NOMO-1 treated with DMSO at 0.1 percent for 48 hours (cell line): Measurements from ENCODE around the gene C5orf58.

Experiments
- DNase-seq: peaks from one replicate; lab custom pipeline; 2025; ENCODE audit not compliant: unreplicated experiment; lab: John Stamatoyannopoulos, UW

C5orf58 gene, protein sequence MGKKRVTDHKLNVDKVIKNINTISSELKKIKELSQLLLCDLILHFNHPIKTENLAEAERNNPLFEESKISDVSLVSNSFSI

DNA sequence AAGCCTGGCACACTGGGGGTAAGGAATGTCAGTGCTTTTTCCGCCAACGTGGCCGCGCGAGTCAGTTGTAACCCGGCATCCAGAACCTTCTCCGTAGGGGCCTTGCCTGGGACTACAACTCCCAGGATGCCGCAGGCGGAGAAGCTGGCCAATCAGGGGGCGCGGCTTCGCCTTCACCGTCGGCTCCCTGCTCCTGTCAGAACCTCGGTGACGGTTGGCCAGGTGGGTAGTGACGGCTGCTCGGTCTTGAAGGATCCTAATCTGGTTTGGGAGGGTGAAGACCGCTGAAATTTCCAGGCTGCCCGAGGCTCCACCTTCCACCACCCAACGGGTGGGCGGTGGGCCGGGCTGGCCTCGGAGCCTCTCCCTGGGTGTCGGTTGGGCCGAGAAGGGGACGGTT, at the start of gene C5orf58:
Gene C5orf58 (plus strand): TSS at position 200 of the 400 bp plus-strand sequence. CDS start 1,992 bp downstream, outside the sequence.
- no peak for DNase-seq

DNA sequence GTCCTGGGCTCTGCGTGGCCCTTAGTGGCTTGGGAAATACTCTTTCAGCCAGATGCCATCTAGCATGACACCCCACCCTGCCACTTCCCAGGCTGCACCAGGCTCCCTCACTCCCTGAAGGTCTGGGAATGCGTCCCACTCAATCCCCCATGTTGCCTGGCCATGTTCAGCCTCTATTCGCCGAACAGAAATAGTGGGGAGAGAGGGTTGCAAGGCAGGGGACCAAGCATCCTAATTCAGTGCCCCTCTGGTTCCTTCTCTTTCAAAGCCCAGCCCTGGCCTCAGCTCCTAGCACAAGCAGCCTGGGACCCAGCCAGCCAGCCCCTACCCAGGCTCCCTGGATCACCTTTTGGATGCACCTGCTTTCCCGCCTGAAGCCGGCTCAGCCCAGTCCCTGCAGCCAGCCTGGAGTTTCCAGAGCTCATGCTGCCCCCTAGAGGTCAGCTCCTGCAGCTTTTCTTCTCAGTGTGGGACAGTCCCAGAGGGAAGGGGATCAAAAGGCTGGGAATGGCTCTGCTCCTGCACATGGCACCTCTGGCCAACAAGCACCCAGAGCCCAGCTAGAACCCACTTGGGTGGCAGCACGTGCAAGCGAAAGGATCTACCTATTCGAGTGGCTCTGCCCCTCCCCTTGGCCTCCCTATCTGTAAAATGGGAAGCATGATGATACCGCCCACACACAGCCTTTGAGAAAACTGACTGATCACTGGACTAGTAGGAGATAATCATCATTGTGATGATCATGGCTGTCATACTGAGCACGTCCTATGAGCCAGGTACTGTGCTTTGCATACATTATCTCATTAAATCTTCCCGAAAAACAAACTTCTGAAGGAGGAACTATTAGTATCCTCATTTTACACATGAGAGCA, 48.7 kb upstream of the C5orf58 start:
- peak; percentile 17 for DNase-seq

DNA sequence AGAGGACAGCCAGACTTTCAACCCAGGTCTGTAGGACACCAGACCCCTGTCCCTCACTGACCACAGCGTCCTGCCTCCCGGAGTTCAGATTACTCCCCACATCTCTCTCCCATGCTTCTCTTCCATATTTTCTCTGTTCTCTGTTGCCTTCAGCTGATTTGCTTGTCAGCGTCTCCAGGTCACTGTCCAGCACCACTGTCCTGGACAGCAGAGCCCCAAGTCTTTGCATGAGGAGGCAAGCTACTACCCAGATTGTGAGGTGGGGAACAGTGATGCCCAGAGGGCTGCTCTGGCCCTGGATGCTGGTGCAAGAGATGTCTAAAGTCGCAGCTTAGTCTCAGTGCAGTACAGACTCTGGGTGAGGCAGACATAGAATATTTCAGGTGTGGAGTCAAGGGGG, 48.0 kb upstream of the C5orf58 start:
- DNase-seq: no peak

DNA sequence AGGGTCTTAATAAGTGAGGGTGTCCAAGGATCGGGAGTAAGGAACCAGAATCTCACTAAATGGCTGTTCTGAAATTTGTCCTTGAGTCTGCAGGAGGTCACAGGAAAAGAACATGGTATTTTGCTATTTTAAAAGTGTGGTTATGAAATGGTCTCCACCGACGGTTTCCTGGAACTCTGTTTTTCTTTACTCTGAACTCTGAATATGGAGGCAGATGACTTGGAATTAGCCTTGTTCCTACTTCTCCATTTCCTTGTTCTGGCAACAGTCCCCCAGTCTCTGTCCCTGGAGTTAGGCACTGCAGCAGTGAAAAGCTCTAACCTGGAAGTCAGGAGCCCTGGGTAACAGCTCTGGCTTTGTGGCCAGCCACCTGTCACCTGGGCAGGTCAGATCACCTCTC, 46.6 kb upstream of the C5orf58 start:
- DNase-seq: no peak

DNA sequence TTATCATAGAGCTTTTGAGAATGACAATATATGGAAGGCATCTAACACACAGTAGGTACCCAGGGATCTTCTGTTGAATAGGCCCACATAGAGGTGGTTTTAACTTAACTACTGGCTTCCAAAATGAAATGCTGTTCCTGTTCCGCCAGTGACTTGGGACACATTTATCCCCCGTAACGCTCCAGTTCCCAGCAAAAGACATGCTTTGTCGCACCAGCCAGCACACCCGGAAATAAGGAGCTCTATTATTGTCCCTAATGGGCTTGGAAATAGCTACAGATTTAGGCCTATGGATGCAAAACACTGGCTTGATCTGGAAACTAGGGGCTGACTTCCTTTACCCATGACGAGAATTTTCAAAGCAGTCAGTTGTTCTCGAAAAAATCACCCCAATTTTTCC, 45.9 kb upstream of the C5orf58 start:
- DNase-seq: no peak

DNA sequence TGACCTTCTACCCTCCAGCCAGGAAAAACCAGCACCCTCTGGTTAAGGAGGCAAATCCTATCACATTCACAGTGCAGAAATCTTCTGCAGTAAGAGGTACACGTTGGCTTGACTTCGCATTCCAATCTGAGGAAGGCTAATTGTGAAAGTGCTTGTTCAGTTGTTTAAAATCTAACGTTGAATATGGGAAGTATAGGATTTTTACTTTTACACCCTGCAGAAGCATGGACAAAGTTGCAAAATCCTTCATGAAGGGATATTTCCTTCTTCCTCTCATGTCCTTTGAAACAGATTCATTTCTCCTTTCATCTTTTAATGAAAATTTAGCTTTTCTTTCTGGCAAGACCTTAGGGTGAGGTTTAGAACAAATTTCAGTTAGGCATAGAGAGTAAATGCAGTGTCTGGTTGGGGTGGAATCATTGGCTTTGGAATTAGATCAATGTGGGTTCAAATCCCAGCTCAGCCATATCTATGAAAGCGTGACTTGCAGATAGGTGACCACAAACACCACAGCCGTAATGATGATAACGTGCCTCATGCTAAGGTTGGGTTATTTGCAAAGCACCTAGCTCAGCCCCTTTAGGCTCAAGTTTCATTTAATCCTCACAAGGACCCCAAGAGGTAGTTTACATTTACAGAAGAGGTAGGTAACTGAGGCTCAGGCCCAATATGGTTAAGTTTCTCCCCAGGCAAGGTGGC, 42.2 kb upstream of the C5orf58 start:
- DNase-seq: peak; percentile 57

DNA sequence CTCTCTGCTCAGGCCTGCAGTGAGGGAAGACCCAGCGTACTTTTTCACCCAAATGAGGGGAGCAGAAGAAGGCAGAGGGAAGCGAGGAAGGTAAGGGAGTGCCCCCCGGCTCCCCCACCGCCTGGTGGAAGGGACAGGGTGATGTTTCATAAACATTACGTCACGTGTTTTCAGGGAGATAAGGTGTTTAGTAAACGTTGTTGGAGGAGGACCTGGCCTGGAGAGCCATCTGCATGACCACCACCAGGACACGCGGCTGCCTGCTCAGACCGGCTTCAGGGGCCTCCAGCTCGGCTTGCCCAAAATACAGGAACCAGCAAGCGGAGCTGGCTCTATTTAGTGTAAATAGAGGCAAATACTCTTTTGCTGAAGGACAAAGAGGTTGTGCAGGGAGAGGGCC, 40.0 kb upstream of the C5orf58 start:
- DNase-seq: no peak

DNA sequence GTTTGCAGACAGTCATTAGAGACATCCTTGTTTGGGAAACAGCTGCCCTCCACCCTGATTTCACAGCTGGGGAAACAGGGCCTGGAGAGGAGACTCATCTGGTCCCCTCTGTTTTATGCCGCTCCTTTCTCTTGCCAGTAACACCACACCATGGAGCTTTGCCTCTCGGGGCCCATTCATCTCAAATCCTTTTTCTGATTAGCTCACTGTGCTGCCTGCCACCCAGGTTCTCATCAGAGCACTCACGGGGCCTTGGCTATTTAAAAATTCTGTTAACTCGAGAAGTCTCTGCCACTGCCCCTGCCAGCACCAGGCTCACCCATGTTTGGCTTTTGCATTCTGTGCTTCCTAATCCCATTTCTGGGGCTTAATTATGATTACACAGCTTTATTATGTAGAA, 36.8 kb upstream of the C5orf58 start:
- no peak for DNase-seq

DNA sequence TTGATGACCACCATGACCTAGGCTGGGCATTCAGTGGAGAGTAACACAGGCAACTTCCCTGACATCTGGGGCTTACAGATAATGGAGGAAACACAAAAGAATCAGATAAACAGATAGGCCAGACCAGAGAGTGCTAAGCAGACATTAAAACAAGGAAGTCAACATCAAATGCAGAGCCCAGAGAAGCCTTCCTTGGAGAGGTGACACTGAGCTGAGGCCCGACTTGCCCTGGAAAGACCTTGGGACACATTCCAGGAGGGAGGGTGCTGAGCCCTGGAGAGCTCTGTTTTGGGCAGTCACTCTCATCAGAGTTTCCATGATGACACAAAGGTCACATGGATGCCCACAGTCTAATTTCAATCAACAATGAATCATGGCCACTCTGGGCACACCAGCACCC, 31.9 kb upstream of the C5orf58 start:
- no peak for DNase-seq

DNA sequence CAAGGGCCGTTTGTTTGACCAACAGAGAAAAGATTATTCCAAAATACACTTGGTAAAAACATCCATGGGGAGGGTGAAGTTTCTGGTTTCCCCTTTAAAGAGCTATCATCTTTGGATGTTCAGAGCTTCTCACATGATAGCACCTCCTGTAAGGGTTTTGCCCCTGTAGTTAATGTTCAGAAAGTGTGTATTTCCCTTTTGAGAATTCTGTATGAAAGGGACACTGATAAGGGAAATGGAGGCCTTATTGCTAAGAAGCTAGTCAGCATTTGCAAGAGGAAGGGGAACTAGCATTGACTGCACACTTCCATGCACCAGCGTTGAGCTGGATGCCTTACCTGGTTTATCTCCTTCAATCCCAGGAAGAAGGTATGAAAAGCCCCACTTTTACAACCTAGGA, 31.5 kb upstream of the C5orf58 start:
- DNase-seq: no peak

DNA sequence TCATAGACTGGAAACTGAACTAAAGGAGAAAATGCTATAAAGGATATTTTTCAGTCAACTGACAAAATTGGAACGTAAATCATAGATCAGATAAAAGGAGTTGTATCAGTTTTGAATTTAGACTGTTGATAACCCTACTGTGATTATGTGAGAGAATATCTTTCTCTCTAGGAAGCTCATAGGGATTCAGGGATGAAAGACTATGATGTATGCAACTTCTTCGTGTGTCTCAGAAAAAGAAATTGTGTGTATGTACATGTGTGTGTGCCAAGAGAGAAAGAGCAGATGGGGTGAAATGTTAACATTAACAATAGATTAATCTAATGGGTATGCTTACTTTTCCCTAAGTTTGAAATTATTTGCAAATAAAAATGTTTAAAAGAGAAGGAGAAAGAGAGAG, 30.7 kb upstream of the C5orf58 start:
- no peak for DNase-seq

DNA sequence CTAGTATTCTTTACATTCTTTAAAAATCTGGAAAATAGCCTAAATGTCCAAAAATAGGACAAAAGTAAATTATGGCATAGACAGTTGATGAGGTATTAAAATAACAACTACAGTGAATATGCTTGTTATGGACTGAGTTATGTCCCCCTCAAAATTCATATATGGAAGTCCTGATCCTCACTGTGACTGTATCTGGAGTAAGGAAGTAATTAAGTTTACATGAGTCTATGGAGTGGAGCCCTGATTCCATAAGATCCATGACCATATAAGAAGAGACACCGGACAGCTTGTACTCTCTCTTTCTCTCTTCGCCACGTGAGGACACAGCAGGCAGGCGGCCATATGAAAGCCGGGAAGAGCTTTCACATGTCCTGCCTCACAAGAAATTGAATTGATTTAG, 28.6 kb upstream of the C5orf58 start:
- no peak for DNase-seq

DNA sequence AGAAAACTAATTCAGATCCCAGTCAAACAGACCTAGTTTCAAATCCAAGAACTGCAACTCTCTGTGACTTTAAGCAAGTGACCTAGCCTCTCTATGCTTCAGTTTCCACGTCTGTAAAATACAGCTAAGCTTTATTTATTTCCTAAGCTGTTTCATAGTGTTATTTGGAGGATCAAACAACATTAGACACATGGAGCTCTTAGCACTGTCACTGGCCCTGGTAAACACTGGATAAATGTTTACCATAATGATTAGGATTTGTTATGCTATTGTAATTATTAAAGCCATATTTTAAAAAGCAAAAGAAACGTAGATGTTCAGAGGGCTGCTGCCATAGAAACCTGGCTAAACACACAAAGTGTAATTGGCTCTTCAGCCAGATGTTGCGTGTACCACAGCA, 26.6 kb upstream of the C5orf58 start:
- no peak for DNase-seq

DNA sequence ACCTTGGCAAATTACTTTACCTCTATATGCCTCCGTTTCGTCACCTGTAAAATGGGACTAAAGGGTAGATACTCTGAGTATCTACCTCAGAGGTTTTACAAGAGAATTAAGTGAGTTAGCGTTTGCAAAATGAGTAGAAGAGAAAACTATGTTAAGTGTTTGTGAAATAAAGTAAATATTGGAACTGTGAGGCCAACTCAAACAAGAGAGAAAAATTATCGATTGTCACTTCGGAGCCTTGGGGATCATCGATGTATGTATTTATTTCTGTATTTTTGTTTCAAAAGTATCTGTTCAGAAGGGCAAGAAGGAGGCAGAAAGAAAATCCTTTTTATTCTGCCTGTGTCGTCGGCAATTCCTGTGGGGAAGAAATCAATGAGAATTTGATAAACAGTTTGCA, 25.8 kb upstream of the C5orf58 start:
- no peak for DNase-seq

DNA sequence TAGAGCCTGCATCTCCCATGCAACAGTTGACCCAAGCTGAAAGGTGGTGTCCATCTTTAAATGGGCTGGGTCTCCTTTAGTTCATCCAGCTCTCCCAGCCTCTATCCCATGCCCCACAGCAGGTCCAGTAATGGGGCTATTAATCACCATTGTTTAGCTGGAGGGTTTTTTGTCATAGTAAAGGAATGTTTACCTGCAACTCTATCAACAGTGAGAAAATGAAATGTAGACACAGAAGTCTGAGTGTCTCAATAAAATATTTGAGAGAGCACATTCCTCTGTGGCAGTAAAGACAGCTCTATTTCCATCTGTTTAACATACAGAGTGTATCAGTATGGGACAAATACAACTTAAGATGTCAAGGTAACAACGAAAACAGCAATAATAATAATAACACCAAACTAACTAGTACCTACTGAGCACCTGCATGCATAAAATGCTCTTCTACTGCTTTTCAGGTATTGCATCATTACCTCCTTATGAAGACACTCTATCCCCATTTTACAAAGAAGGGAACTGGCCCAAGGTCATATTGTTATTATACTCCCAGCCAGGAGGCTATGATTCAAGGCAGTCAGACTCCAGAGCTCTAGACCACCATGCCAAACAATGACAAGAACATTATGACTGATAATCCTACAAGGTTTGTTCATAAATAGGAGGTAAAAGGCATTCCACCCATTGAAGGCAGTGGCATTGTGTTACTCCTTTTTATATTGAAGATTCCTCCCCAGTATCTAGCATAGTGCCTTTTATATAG, 21.0 kb upstream of the C5orf58 start:
- no peak for DNase-seq

DNA sequence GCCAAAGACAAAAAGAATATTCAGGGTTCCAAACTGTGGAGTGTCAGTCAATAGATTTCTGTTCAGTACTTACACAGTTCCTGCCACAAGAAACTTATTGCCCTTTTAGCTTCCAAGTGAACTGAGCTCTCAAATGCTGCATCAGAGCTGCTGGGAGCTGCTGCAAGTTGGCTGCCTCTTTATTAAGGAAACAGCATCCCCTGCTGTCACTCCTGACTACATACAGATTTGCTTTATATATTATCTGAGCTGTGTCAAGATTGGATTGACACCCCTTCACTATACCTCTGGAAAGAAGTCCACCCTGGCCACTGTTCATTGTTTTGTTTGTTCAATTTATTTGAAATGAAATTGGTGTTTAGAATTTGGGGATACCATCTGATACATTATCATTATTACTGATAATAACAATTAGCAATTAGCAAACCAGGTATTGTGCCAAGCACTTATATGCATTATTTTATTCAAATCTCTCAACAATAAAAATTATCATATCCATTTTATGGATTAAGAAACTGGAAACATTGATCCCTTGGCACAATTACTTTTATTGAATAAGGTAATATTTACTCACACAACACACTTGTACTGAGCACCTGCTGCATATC, 16.4 kb upstream of the C5orf58 start:
- DNase-seq: peak; percentile 60

DNA sequence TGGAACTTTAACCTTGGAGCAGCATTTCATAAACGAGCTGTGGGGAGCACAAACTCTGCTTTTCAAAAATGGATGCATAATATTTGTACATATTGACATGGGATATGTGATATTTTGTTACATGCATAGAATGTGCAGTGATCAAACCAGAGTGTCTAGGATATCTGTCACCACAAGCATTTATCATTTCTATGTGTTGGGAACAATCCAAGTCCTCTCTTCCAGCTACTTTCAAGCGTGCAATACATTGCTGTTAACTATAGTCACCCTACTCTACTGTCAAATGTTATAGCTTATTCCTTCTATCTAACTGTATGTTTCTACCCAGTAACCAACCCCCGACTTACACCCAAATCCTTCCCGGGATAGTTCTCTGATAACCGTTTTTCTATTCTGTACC, 15.0 kb upstream of the C5orf58 start:
- no peak for DNase-seq

DNA sequence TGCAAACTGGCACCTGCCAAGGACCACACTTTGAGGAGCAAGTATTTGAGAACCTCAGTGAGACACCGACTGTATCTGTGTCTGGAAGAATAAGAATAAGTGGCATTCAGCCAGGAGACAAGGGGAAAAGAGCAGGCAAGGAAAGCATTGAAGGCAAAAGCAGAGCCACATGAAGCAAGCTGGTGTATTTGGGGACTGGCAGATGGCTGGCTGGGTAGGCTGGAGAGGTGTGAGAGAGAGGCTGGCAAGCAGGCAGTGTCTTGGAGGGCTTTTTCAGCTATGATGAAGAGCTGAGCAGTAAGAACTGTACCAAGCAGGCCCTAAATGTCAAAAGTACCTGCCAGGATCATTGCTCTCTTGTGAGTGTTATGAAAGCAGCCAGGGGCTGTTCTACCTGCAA, 14.1 kb upstream of the C5orf58 start:
- no peak for DNase-seq

DNA sequence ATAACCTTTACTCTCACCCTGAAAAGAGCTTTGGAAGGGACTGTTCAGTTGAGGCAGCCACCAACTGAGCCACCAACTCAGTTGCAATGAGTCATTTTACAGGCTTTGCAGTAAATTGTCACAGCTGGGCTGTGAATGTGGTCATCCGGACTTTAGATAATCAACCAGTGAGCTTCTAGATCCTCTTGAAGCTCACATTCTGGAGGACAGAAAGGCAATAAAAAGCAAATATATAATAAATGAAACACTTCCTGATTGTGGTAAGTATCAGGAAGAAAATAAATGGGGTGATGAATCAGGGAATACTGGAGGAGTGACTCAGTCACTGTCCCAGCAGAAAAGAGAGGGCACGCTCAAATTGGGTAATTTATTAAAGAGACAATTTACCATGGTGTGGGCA, 13.2 kb upstream of the C5orf58 start:
- peak; percentile 46 for DNase-seq

DNA sequence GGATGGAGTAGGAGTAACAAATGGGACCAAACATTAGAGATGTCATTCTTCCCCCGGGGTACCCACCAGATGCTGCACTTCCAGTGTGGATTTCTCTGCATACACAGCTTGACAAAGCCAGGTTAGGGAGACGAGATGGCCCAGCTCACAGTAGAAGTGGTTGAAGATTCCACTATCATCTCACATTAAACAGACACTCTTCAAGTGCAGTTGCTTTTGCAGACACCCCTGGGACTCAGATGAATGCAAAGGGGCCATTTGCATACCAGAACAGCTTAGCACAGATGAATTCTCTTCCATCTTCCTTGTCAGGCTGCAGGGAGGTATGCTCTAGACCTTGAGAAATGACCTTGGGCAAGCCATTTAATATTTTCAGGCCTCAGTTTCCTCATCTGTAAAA, 12.6 kb upstream of the C5orf58 start:
- no peak for DNase-seq

DNA sequence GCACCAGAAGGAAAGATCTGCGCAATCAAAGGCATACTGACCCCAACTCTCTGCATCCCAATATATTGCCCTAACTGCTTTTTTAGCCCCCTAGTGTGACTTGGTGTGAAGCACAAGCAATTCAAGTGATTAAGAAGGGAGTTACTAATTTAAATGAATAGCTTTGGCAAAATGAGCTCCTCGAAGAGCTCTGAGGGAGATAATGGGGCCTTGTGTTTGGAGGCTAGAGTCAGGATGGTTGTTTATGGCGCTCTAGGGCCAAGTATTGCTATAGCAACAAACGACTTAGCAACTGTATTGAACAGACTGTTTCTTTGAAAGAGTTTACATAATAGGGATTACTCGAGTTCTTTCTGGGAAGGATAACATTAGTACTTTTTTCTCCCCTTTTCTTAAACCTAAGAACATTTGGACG, 11.5 kb upstream of the C5orf58 start:
- DNase-seq: no peak
